HEK293 (cell line): ENCODE measurements around the gene SPINK1.

ENCODE experiments used
- CTCF ChIA-PET: fragments of 350-600 bp; formaldehyde crosslinking; extraction: SDS; loops from one replicate; lab custom pipeline; 2021; ENCODE audit warnings: antibody characterized with exemption; lab: Yijun Ruan, JAX
- POLR2A ChIA-PET: fragments of 300-600 bp; formaldehyde crosslinking; extraction: SDS; loops from one replicate; lab custom pipeline; 2020; ENCODE audit warnings: antibody characterized with exemption, inconsistent platforms; lab: Yijun Ruan, JAX
- H3K27ac ChIP-seq: fragments of 200-500 bp; sonication (Bioruptor generic); 2 replicates; pipeline ENCODE4 v1.5.1; 2014; ENCODE audit warnings: low read depth, low read length, control low read depth, inconsistent platforms; ENCODE audit errors: extremely low read depth
- H3K36me3 ChIP-seq, 2 experiments: fragments of 200-500 bp in 1 of 2; sonication (Bioruptor generic) in 1 of 2; 1 replicate in 1 of 2; 2 replicates in 1 of 2; pipeline ENCODE4 v1.5.1; 2014 to 2017; ENCODE audit warnings: inconsistent platforms in 2 of 2, low read length in 2 of 2; ENCODE audit not compliant: control insufficient read depth in 2 of 2, insufficient read depth in 1 of 2
- H3K4me1 ChIP-seq: fragments of 200-500 bp; sonication (Bioruptor generic); 2 replicates; pipeline ENCODE4 v1.5.1; 2014; ENCODE audit warnings: mild to moderate bottlenecking, low read length, inconsistent platforms; ENCODE audit not compliant: control insufficient read depth, insufficient read depth
- H3K4me3 ChIP-seq: 2 replicates; pipeline ENCODE4 v1.5.1; 2011; ENCODE audit warnings: low read depth, mild to moderate bottlenecking, control low read depth, low read length, moderate library complexity
- H3K9me3 ChIP-seq: fragments of 200-500 bp; sonication (Bioruptor generic); 2 replicates; pipeline ENCODE4 v1.5.1; 2014; ENCODE audit warnings: low read depth, low read length, inconsistent platforms; ENCODE audit not compliant: control insufficient read depth, insufficient read depth
- AEBP2 ChIP-seq: fragments of 450-650 bp; formaldehyde crosslinking; IDR thresholded peaks from 2 replicates; pipeline ENCODE4 v1.5.1; 2016; ENCODE audit warnings: missing biosample characterization, missing genetic modification characterization, borderline replicate concordance
- CTCF ChIP-seq: fragments of 450-650 bp; formaldehyde crosslinking; IDR thresholded peaks from 2 replicates; pipeline ENCODE4 v1.5.1; 2016; ENCODE audit warnings: missing biosample characterization, missing genetic modification characterization
- TRIM28 ChIP-seq: IDR thresholded peaks from 2 replicates; pipeline ENCODE4 v1.6.1; 2011; ENCODE audit warnings: low read length, control low read depth, borderline replicate concordance
- ZFP69B ChIP-seq: fragments of 450-650 bp; formaldehyde crosslinking; IDR thresholded peaks from 2 replicates; pipeline ENCODE4 v1.5.1; 2016; ENCODE audit warnings: missing biosample characterization, missing genetic modification characterization
- ZNF133 ChIP-seq: fragments of 450-650 bp; formaldehyde crosslinking; IDR thresholded peaks from 2 replicates; pipeline ENCODE4 v1.5.1; 2016; ENCODE audit warnings: missing biosample characterization, missing genetic modification characterization
- ZNF146 ChIP-seq: fragments of 450-650 bp; formaldehyde crosslinking; IDR thresholded peaks from 2 replicates; pipeline ENCODE4 v1.5.1; 2016; ENCODE audit warnings: missing biosample characterization, missing genetic modification characterization
- ZNF148 ChIP-seq: fragments of 450-650 bp; formaldehyde crosslinking; IDR thresholded peaks from 2 replicates; pipeline ENCODE4 v1.5.0; 2017; ENCODE audit warnings: missing biosample characterization, missing genetic modification characterization, borderline replicate concordance
- ZNF155 ChIP-seq: fragments of 450-650 bp; formaldehyde crosslinking; IDR thresholded peaks from 2 replicates; pipeline ENCODE4 v1.5.1; 2016; ENCODE audit warnings: missing biosample characterization, missing genetic modification characterization
- ZNF174 ChIP-seq: fragments of 450-650 bp; formaldehyde crosslinking; IDR thresholded peaks from 2 replicates; pipeline ENCODE4 v1.5.0; 2017; ENCODE audit warnings: missing biosample characterization, mild to moderate bottlenecking, missing genetic modification characterization
- ZNF18 ChIP-seq: fragments of 450-650 bp; formaldehyde crosslinking; IDR thresholded peaks from 2 replicates; pipeline ENCODE4 v1.5.1; 2016; ENCODE audit warnings: missing biosample characterization, missing genetic modification characterization
- ZNF266 ChIP-seq: fragments of 450-650 bp; formaldehyde crosslinking; IDR thresholded peaks from 2 replicates; pipeline ENCODE4 v1.5.1; 2016; ENCODE audit warnings: missing biosample characterization, missing genetic modification characterization, low read depth
- ZNF37A ChIP-seq: fragments of 450-650 bp; IDR thresholded peaks from 2 replicates; pipeline ENCODE4 v1.5.1; 2018; ENCODE audit warnings: missing biosample characterization, missing genetic modification characterization
- ZNF391 ChIP-seq: fragments of 450-650 bp; formaldehyde crosslinking; IDR thresholded peaks from 2 replicates; pipeline ENCODE4 v1.5.1; 2016; ENCODE audit warnings: low read depth, missing biosample characterization, missing genetic modification characterization, borderline replicate concordance
- ZNF423 ChIP-seq: fragments of 450-650 bp; formaldehyde crosslinking; IDR thresholded peaks from 2 replicates; pipeline ENCODE4 v1.5.1; 2016; ENCODE audit warnings: missing biosample characterization, missing genetic modification characterization
- ZNF521 ChIP-seq: fragments of 450-650 bp; formaldehyde crosslinking; IDR thresholded peaks from 2 replicates; pipeline ENCODE4 v1.5.1; 2017; ENCODE audit warnings: missing biosample characterization, mild to moderate bottlenecking, missing genetic modification characterization
- ZNF600 ChIP-seq: fragments of 450-650 bp; formaldehyde crosslinking; IDR thresholded peaks from 2 replicates; pipeline ENCODE4 v1.5.1; 2016; ENCODE audit warnings: missing biosample characterization, missing genetic modification characterization
- ZNF610 ChIP-seq: fragments of 450-650 bp; formaldehyde crosslinking; IDR thresholded peaks from 2 replicates; pipeline ENCODE4 v1.5.1; 2016; ENCODE audit warnings: missing biosample characterization, missing genetic modification characterization, borderline replicate concordance
- ZNF670 ChIP-seq: fragments of 450-650 bp; formaldehyde crosslinking; IDR thresholded peaks from 2 replicates; pipeline ENCODE4 v1.5.1; 2016; ENCODE audit warnings: missing biosample characterization, missing genetic modification characterization, low read depth
- ZNF677 ChIP-seq: fragments of 450-650 bp; IDR thresholded peaks from 2 replicates; pipeline ENCODE4 v1.5.0; 2018; ENCODE audit warnings: missing biosample characterization, mild to moderate bottlenecking, missing genetic modification characterization, moderate library complexity
- ZNF76 ChIP-seq: fragments of 450-650 bp; formaldehyde crosslinking; IDR thresholded peaks from 2 replicates; pipeline ENCODE4; 2016; ENCODE audit warnings: low read depth, missing biosample characterization, missing genetic modification characterization, borderline replicate concordance
- ZSCAN5A ChIP-seq: fragments of 450-650 bp; formaldehyde crosslinking; IDR thresholded peaks from 2 replicates; pipeline ENCODE4 v1.5.1; 2016; ENCODE audit warnings: missing biosample characterization, missing genetic modification characterization

SPINK1 gene

GRCh38 chr5:147800491-147800890 lies 31.0 kb downstream of the SPINK1 start (continued):
- TF ChIP-seq ZNF600 (tag by site-specific recombination) = no peak

- H3K27ac ChIP-seq = no peak overlapping the region
- no peak overlapping the region for H3K4me3 ChIP-seq
- CTCF ChIA-PET = interaction anchor here (0.6 kb wide), 3 partner anchors 168 to 698 kb away, joined by 3 read pairs; no protein-coding TSS in a partner anchor
- no peaks in the 10 kb centered on the region for H3K9me3 ChIP-seq
- TF ChIP-seq ZNF76 = no peak
- no peak for TF ChIP-seq TRIM28
- no peaks in the 10 kb centered on the region for H3K4me1 ChIP-seq
- H3K36me3 ChIP-seq = no peaks in the 10 kb centered on the region
- POLR2A ChIA-PET = no interaction called here
Measured at GRCh38 chr5:147796556-147797308, 34.7 kb downstream of the SPINK1 start.

- Histone ChIP-seq H3K4me3 (no peak overlapping the region), H3K36me3 (no peaks in the 10 kb centered on the region), H3K9me3 (no peaks in the 10 kb centered on the region), H3K27ac (no peak overlapping the region), H3K4me1 (no peaks in the 10 kb centered on the region)
- TF ChIP-seq ZNF266 = no peak
- no peak for TF ChIP-seq ZNF521 (tag by site-specific recombination)
- TF ChIP-seq ZNF670 (tag by site-specific recombination) = no peak
- no peak for TF ChIP-seq ZNF133 (tag by site-specific recombination)
- no peak for TF ChIP-seq ZNF391 (tag by site-specific recombination)
- TF ChIP-seq ZNF148 = no peak
- TF ChIP-seq ZNF18 = no peak
- no peak for TF ChIP-seq ZNF146 (tag by site-specific recombination)
- TF ChIP-seq ZNF174 (tag by site-specific recombination) = no peak
- TF ChIP-seq ZSCAN5A = no peak
- no peak for TF ChIP-seq ZNF155 (tag by site-specific recombination)
- TF ChIP-seq AEBP2 (tag by site-specific recombination) = no peak
- TF ChIP-seq ZNF37A (tag by site-specific recombination) = no peak
- TF ChIP-seq CTCF (tag by site-specific recombination) = no peak
- no peak for TF ChIP-seq ZNF677 (tag by site-specific recombination)
- no peak for TF ChIP-seq ZNF423
- TF ChIP-seq ZFP69B (tag by site-specific recombination) = no peak
- TF ChIP-seq ZNF610 (tag by site-specific recombination) = no peak
- ChIA-PET POLR2A (no interaction called here), CTCF (interaction anchor here (0.7 kb wide), 1 partner anchor 107 kb away, joined by 3 read pairs; no protein-coding TSS in a partner anchor)
Measured at GRCh38 chr5:147791181-147791580, 40.3 kb downstream of the SPINK1 start.
